ENCODE data around the gene KHNYN.
"Not testable (repeated sequence)": the region's sequence is repeated elsewhere in the genome, so short reads cannot be mapped to it uniquely, and the experiment has no call there.

The KHNYN gene

DNA sequence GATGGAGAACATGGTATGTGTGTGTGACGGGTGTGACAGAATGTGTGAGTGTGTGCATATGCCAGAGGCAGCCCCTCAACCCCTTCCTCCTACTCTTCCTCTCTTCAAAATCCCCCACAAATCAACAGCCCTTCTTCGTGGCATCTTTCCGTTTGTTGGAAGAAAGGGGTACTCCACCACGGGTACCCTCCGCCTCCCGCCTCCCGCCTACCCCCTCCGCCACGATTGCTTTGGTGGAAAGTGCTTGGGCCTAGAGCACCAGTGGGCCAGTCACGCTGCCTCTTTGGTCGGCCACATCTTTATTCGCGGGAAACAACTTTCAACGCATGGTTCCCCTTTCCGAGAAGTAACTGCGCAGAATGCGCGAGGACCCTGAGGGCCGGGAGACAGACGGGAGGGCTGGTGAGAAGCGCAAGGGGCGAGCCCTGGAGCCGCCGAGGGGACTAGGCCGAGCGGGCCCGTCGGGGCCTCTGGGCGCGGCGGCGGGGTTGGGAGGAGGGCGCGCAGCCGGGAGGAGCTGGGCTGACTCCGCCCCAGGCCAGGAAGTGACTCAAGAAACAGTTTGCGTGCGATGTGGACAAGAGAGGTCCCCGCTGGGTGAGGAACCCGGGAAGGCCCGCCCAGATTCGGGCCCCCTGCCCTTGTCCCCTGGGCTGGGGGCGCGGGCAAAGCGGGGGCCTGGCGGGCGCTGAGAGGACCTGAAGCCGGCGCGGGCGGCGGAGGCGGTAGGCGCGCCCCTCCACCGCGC lies at the start of gene KHNYN, which contains the start of gene CBLN3:
Gene KHNYN, plus strand, starts transcription at position 560 of the 748 bp plus-strand sequence. CDS start 777 bp downstream, outside the sequence.
Gene CBLN3, minus strand, starts transcription at position 274 of the 748 bp plus-strand sequence. CDS start 614 bp downstream, outside the sequence.
- peak; percentile 74 to 83 for DNase-seq (ENCODE audit: low read depth in 2 of 2)

DNA sequence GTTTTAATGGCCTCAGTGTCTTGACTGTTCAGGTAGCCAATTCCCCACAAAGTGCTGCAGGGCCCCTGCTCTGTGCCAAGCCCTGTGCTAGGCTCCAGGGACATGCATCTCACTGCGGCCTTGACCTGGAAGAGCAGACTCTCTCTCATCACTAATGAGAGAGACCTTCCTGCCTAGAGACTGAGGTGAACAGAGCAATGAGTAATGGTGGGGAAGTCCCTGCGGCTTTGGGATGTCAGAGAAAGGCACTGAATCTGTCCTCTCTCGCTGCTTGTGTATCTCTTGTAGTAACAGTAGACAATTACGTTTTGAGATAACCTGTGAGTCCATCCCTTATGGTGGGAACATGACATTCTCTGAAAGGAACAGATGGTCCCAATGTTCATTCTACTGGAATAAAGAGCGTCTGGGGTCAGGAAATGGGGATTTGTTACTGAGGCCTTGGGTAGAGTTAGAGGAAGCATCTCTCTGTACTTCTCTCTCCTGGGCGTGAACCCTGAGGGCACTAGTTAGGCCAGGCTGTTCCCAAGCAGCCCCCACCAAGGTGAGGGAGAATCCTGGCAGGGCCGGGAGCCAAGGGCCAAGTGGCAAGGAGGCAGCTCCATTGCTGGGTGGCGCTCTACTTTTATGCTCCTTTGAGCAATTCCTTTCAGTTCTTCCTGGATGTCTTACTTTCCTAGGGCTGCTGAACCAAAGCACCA lies 48.2 kb upstream of the KHNYN start:
- DNase-seq (ENCODE audit: low read depth in 2 of 2) = no peak

DNA sequence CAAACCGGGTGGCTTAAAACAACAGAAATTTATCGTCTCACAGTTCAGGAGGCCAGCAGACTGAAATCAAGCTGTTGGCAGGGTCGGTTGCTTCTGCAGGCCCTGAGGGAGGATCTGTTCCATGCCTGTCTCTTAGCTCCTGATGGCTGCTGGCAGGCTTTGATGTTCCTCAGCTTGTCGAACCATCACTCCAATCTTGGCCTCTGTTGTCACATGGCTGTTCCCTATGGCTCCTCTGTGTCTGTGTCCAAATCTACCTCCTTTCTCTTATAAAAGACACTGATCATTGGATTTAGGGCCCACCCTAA lies 47.7 kb upstream of the KHNYN start:
- DNase-seq (ENCODE audit: low read depth in 2 of 2) = no peak

DNA sequence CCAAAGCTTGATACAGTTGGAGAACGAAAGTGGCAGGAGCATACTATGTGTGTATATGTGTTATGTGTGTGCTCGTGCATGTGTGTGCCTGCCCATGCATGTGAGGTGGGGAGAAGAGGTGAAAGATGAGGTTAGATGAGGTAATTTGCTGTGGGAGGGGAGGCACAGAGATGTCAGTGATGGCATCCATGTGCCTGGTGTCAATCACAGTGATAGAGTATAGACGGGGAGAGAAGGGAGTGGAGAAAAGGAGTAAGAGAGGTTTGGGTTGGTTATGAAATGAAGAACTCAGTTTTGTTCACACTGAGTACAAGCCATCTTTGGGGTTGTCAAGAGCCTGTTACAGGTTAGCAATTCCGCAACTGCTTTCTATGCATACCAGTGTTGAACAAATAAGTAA lies 45.6 kb upstream of the KHNYN start:
- DNase-seq (ENCODE audit: low read depth in 2 of 2) = no peak

DNA sequence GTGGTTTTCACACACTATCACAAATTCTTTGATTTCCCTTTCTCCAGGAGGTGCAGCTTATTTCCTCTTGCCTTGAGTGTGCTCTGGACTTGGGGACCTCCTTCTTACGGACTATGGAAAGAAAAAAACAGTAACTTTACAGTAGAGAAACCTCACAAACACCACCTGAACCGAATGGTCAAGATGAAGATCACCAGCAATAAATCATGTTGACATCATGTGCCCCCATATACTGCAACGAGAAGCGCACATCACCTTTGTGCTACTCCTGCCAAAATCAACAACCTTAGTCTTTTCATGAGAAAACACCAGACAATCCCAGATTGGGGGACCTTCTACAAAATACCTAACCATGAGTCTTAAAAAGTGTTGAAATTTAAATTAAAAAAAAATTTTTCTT lies 44.2 kb upstream of the KHNYN start:
- no peak for DNase-seq (ENCODE audit: low read depth in 2 of 2)

DNA sequence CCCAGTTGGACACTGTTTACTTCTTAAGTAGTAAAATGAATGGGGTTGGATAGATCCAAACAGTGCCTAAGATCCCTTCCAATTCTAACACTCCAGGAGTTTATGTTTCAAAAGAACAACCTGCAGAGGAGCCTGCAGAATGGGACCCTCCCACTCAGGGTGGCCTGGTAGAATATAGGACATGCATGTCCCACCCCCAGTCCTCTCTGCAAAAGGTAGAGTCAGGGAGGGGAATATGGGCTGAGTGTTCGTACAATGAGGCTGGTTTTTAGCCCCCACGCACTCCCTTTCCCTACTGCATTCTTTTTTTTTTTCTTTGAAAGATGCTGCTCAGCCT lies 42.8 kb upstream of the KHNYN start:
- DNase-seq (ENCODE audit: low read depth in 2 of 2) = no peak

DNA sequence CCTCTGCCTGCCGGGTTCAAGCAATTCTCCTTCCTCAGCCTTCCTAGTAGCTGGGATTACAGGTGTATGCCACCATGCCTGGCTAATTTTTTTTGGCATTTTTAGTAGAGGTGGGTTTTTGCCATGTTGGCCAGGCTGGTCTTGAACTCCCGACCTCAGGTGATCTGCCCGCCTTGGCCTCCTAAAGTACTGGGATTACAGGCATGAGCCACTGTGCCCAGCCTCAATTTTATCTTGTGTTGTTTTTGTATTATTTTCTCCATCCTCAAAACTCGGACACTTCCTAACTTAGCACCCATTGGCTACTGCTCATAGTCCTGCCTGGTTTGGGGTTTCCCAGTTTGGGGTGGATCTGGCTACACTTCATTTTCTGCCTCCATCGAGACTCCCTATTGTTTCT lies 42.2 kb upstream of the KHNYN start:
- DNase-seq (ENCODE audit: low read depth in 2 of 2) = not testable (repeated sequence)

DNA sequence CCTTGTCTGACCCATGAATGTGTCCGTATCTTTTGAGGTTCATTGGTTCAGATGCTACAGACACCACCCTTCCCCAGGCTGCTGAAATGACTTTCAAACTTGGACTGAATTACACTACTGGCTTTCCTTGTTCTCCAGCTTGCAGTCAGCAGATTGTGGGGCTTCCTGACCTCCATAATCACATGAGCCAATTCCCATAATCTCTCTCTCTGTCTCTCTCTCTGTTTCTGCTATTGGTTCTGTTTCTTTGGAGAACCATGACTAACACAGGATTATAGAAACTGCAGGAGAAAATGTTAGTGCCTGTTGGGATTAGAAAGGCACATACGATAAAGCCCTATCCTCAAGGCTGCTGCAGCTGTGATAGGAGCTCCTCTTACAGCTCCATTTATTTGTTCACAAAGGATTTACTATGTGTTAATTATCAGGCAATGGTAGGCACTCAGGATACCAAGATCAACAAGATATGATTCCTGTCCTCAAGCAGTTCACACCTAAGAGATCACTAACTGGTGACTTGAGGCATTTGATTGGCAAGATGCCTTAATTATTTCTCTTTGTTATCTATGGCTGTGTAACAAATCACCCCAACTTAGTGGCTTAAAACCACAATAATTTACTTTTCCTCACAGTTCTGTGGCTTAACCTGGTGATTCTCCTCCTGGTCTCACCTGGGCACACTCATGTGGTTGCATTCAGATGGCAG lies 41.1 kb upstream of the KHNYN start:
- no peak for DNase-seq (ENCODE audit: low read depth in 2 of 2)

DNA sequence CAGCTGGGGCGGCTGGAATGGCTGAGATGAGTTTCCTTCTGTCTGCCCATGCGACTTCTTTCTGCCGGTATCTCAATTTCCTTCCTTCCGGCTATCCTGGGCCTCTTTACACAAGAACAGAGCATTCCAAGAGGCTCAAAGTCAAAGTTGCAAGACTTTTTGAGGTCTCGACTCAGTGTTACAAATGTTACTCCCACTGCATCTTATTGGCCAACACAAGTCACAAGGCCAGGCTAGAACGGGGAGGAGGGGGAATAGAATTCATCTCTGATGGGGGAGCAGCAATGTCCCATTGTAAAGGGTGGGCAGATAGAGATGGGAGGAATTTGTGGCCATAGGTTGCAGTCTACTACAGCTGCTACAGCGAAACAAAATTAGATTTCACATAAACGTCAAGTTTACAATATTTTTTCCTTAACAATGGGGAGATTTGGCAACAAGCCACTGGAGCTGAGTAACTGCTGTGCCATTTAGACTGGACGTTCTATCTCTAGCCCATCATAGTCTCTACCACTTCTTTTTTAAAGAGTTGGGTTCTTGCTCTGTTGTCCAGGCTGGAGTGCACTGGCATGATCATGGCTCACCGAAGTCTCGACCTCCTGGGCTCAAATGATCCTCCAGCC lies 40.4 kb upstream of the KHNYN start:
- DNase-seq (ENCODE audit: low read depth in 2 of 2) = no peak

DNA sequence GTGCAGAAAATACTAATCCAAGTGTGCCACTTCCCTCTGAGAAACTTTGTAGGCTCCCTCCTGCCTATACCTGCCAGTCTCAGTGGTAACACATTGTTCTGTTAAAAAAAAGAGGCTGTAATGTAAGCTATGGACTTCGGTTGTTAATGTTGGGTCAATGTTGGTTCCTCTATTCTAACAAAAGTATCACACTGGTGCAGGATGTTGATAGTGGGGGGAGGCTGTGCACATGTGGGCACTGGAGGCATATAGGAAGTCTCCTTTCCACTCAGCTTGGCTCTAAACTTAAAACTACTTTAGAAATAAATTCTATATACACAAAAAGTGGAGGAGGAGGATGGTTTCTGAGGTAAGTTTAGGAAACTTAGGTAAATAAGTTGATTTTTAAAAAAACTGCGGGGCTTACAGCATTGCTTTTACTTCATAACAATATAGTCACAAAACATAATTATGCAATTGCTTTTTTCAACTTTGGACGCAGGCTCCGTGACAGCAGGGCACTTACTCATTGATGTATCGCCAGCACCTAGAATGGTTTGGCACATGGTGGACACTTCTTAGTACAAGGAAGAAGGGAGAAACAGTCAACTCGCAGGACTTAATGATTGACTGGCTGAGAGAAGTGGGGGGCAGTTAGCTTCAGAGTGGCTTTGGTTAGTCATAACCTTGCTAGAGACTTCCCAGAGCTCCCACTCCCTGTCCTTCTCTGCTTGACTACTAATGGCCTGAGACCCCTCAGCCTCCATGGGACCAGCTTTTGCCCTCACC lies 38.9 kb upstream of the KHNYN start:
- no peak for DNase-seq (ENCODE audit: low read depth in 2 of 2)

DNA sequence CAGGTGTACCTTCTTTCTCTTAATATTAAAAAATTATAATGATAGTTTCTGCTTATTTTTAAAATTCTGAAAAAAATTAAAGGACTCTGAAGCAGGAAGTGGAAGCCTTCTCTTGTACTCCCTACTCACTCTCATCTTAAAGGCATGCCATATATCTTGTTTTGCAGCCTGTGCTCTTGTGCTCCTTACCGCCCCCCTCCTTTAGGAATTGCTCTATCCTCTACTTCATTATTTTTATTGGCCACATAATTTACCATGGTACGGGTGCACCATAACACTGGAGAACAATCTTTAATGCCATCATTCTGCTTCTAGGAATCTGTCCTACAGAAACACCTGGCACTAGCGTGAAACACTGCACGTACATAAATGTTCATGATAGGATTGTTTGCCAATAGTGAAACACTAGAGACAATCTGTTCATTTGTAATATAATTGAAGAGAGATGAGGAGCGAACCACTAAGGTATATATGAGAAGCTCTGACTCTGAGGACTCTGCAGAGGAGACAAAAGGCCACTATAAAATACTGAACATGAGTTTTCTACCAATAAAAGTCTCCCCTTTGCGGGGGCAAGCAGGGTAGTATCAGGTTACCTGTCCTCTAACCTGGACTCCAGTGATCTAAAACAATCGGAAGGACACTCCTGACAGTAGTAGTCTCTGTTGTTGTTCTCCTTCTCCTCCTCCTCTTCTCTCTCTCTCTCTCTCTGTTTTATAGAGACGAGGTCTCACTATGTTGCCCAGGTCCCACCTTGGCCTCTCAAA lies 37.2 kb upstream of the KHNYN start:
- DNase-seq (ENCODE audit: low read depth in 2 of 2) = no peak

DNA sequence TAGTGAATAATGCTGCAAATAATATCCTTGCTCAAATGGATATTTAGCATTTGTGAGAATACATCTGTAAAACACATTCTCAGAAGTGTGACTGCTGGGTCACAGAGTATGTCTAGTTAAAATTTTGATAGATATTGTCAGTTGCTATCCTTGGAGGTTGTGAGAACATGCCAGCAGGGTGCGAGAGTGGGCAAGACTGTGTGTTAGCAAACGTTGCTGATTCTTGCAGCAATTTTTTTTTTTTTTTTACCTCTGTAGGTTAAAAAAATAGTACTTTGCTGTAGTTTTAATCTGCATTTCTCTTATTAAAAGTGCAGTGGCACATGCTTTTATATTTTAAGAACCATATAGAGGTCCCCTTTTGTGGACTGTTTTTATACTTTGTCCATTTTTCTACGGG lies 35.5 kb upstream of the KHNYN start:
- DNase-seq (ENCODE audit: low read depth in 2 of 2) = no peak

DNA sequence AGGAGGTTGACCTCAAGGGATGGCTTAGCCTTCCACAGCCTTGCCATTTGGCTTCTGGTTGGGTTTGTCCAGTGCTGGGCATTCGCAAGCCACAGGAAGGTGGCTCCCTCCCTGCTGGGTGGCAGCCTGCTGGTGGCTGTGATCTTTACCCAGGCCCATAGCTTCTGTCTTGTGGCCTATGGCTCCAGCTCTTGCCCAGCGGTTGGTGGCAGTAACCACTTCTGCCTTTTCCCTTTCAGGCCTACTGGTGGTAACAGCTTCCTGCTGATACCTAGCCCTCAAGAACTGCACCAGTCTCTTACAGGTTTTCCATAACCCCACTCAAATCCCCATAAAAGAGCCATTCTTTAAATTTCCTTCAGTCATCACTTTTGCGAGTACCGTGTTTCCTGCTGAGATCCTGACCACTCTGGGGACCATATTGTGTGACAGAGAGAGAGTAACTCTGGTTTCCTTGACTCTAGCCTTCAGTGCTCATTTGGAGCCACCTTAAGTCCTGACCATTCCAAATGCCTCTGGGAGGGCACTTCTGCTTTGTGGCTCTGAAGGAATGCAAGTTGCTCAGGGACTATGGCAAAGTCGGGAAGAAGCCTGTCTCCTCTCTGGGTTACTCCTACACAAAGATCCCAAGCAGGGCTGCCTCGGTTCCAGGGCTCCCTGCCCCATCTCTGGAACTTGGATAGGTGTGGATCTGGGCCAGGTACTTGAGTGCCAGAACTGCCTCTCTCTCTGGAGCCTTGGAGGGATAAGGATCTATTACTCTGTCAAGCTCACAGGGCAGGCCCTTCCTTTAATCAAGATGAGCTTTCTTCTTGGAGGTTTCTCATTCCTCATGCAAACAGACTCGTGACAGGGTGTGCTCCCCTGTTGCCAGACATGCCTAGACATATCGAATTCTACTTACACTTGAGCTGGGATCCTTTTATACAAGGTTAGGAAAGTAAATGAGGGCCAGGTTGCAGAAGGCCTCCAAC lies 33.9 kb upstream of the KHNYN start:
- no peak for DNase-seq (ENCODE audit: low read depth in 2 of 2)

DNA sequence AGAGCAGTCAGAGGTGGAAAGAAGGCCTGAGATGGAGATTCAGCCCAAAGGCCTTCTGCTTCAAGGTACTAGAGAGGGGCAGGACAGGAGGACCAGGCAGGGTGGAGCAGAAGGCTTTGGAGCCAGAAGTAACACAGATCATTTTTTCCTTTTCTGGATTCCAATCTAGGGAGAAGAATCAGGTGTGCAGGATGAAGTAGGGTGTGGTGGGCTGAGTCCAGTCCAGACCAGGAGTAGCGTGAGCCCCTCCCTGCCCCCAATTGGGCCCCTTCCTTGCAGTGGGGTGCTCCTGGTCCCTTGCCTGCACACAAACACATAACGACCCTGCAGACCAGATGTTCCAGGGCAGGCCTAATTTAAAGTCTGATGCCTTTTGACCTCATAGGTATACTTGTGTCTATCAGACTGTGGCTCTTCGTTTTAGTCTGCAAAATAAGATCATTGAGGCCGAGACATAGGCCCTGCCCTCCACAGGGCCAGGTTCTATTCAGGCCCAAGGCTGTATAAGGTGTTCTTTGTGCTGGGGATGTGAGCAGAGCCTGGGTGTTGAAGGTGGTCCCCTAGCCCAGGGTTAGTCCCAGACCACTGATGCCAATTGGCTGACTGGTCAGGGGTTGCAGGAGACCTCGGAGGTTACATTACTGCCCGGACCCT lies 32.0 kb upstream of the KHNYN start:
- DNase-seq (ENCODE audit: low read depth in 2 of 2) = no peak

DNA sequence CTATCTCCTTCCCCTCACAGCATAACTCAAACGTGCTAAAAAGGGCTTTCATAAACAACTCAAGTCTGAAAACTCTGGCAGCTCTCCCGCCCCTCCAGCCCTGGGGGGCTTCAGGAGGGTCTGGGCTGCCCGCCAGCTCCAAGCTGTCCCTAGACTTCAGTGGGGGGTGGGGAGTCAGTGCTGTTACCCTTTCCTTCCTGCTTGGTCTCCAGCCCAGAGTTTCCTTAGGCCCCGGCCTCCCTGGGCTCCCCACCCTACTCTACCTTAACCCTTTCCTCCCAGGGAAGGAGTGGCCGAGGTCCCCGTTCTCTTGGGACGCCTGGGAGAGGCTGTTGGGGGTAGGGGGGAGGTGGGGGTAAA lies 31.5 kb upstream of the KHNYN start:
- DNase-seq (ENCODE audit: low read depth in 2 of 2) = no peak

DNA sequence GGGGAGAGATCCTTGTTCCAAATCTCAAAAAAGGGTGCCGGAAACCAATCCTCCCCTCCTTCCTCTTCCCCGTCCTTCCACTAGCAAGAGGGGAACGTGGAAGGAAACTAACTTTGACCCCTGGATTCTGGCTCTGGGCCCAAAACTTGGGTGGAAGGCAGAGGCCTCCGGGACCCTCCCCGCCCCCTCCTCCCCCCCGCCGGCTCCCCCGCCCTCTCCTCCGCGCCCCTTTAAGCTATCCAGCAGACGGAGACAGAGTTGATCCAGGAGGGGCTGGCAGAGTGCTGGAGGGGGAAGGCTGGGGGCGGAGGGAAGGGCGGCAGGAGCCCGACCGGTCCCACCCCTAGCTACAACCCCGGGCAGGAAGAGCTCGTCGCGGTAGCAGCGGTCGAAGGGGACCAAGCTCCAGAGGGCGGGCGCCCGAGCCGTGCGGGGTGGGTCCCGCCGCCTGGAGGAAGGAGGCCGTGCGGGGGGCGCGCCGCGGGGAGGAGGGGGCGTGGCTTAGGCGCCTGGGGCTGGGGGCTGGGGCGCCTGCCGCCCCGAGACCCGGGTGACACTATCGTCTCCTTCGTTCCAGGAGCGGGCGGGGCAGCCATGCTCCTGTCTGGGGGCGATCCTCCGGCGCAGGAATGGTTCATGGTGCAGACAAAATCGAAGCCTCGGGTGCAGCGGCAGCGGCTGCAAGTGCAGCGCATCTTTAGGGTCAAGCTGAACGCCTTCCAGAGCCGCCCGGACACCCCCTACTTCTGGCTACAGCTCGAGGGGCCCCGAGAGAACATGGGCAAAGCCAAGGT lies 30.9 kb upstream of the KHNYN start, which contains the start of gene NYNRIN:
Gene NYNRIN, plus strand, starts transcription at position 351 of the 794 bp plus-strand sequence. Its CDS starts 244 bp downstream, at position 595.
- DNase-seq (ENCODE audit: low read depth in 2 of 2) = peak in 1 of 2 donors; percentile 7

DNA sequence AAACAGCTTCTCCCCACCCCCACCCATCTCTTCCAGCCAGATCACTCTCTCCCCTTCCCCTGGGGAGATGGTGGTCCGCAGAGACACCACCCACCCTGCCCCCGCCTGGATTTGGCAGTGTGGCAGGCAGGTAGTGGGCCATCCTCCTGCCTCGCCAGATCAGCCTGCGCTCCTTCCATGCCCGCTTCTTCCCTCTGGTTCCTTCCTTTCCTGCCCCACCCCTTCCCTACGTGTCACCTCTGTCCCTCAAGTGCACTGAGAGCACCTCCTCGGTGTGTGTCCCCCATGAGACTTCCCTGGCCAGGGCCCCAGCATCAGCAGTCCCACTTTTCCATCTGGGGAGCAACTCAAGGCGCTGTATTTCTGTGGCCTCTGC lies 30.3 kb upstream of the KHNYN start:
- DNase-seq (ENCODE audit: low read depth in 2 of 2) = no peak

DNA sequence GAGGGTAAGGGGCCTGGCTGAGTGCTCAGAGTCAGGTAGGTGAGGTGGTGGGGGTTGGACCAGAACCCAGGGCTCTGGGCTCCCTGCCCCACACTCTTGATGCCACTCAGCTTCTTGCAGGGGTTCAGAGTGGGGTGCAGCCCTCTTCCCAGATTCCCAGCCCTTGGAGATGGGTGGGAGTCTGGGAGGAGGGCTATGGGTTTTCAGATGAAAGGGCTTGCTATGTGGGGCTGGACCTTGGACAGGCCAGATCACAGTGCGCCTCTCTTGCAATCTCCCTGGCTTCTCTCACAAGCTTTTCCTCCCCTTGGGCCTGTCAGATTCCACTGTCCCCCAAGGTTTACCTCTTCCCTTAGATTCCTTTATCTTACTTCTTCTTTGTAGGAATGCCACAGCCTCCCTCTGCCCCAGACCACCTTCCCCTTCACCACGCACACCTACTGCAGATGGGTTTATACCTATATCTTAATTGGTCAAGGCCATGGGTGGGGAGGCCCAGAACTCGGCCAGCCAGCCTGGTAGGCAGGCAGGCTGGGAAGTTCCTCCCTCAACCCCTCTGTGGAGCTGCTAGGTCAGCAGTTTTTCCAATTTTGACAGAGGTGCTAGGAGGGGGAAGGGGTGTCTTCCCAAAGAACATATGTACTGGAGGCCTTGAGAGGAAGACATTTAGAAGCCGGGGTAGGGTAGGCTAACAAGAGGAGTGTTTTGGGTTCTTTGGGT lies 29.6 kb upstream of the KHNYN start:
- DNase-seq (ENCODE audit: low read depth in 2 of 2) = no peak
